GM23338 (cell line): Measurements from ENCODE around the gene EDN2. TPM values are rescaled to one million over a fixed set of nuclear protein-coding genes. Genes with fewer than 3 reads are reported as not detected.

Experiments used
- ATAC-seq: fragments of 200-7000 bp; cut with Tn5 transposase; 3 replicates; pipeline ENCODE4 v1.9.1; 2020
- DNase-seq: peaks from one replicate; pipeline ENCODE4 v3.0.0-alpha.2; 2015; ENCODE audit warnings: low spot score
- H2AFZ ChIP-seq: fragments of 200-600 bp; sonication (generic); 2 replicates; pipeline ENCODE4 v1.8.0; 2016; ENCODE audit warnings: antibody characterized with exemption, mild to moderate bottlenecking, moderate library complexity
- H3F3A ChIP-seq: fragments of 200-600 bp; sonication (generic); replicated peaks from 2 replicates; pipeline ENCODE4 v1.8.0; 2017; ENCODE audit warnings: antibody characterized with exemption, mixed run types, low read depth
- H3K27ac ChIP-seq: fragments of 200-600 bp; sonication (generic); 2 replicates; pipeline ENCODE4 v1.6.1; 2016; ENCODE audit warnings: low read depth
- H3K27me3 ChIP-seq: fragments of 200-600 bp; sonication (generic); 2 replicates; pipeline ENCODE4 v1.8.0; 2016; ENCODE audit warnings: mild to moderate bottlenecking, mixed run types, moderate library complexity; ENCODE audit not compliant: insufficient read depth
- H3K36me3 ChIP-seq: fragments of 200-600 bp; sonication (generic); 2 replicates; pipeline ENCODE4 v1.8.0; 2016; ENCODE audit warnings: mild to moderate bottlenecking; ENCODE audit not compliant: insufficient read depth
- H3K4me1 ChIP-seq: fragments of 200-600 bp; sonication (generic); 2 replicates; pipeline ENCODE4 v1.8.0; 2016; ENCODE audit warnings: mild to moderate bottlenecking, moderate library complexity; ENCODE audit not compliant: insufficient read depth
- H3K4me2 ChIP-seq: fragments of 200-600 bp; sonication (generic); 2 replicates; pipeline ENCODE4 v1.7.1; 2017; ENCODE audit warnings: mixed run types
- H3K4me3 ChIP-seq: fragments of 200-600 bp; sonication (generic); 2 replicates; pipeline ENCODE4 v1.6.1; 2016; ENCODE audit warnings: mixed run types
- H3K79me2 ChIP-seq: fragments of 200-600 bp; sonication (generic); replicated peaks from 2 replicates; pipeline ENCODE4 v1.8.0; 2017; ENCODE audit warnings: mild to moderate bottlenecking; ENCODE audit not compliant: insufficient read depth
- H3K9me2 ChIP-seq: fragments of 200-600 bp; sonication (generic); 2 replicates; pipeline ENCODE4 v1.8.0; 2017; ENCODE audit not compliant: insufficient read depth
- H4K20me1 ChIP-seq: fragments of 200-600 bp; sonication (generic); replicated peaks from 2 replicates; pipeline ENCODE4 v1.8.0; 2017; ENCODE audit warnings: mild to moderate bottlenecking; ENCODE audit not compliant: insufficient read depth
- H3K27ac Mint-ChIP-seq: 2 replicates; pipeline ENCODE4 v1.8.0; 2020; ENCODE audit warnings: inconsistent platforms, mild to moderate bottlenecking, moderate library complexity, mixed read lengths
- H3K27me3 Mint-ChIP-seq: 3 replicates; pipeline ENCODE4 v1.8.0; 2022; ENCODE audit warnings: low read depth, mild to moderate bottlenecking, moderate library complexity, mixed read lengths, inconsistent platforms; ENCODE audit not compliant: insufficient read depth, poor library complexity
- H3K36me3 Mint-ChIP-seq: 3 replicates; pipeline ENCODE4 v1.8.0; 2021; ENCODE audit warnings: low read depth, mild to moderate bottlenecking, inconsistent platforms, moderate library complexity, mixed read lengths
- H3K4me1 Mint-ChIP-seq: 3 replicates; pipeline ENCODE4 v1.8.0; 2020; ENCODE audit warnings: mild to moderate bottlenecking, inconsistent platforms, mixed read lengths
- H3K4me3 Mint-ChIP-seq: 3 replicates; pipeline ENCODE4 v1.8.0; 2021; ENCODE audit warnings: moderate library complexity, mild to moderate bottlenecking, inconsistent platforms, mixed read lengths
- H3K9me3 Mint-ChIP-seq: 3 replicates; pipeline ENCODE4 v1.8.0; 2020; ENCODE audit warnings: moderate library complexity, mild to moderate bottlenecking, inconsistent platforms, mixed read lengths
- CREB1 ChIP-seq: fragments of 250-450 bp; sonication (Bioruptor Pico); IDR thresholded peaks from 2 replicates; pipeline ENCODE4 v1.5.0; 2020; ENCODE audit warnings: low read depth, mild to moderate bottlenecking, moderate library complexity
- CTCF ChIP-seq, 2 experiments: fragments of 200-600 bp in 1 of 2; sonication (generic) in 1 of 2; conservative IDR thresholded peaks; 2 replicates each; pipeline versions ENCODE4 v1.5.1 to v1.6.1; 2016 to 2017; ENCODE audit warnings: antibody characterized with exemption in 2 of 2, low read depth in 2 of 2, mild to moderate bottlenecking in 2 of 2, moderate library complexity in 1 of 2
- ETS1 ChIP-seq: IDR thresholded peaks from 2 replicates; pipeline ENCODE4 v1.6.1; 2016; ENCODE audit warnings: antibody characterized with exemption
- EZH2 ChIP-seq: fragments of 200-600 bp; sonication (generic); IDR thresholded peaks from one replicate; pipeline ENCODE4 v1.8.0; 2017; ENCODE audit warnings: antibody characterized with exemption, mild to moderate bottlenecking, low read depth; ENCODE audit not compliant: unreplicated experiment
- EZH2phosphoT487 ChIP-seq: fragments of 200-600 bp; sonication (generic); IDR thresholded peaks from one replicate; pipeline ENCODE4 v1.8.1; 2018; ENCODE audit warnings: antibody characterized with exemption; ENCODE audit not compliant: unreplicated experiment
- JUNB ChIP-seq: IDR thresholded peaks from one replicate; pipeline ENCODE4 v1.6.1; 2016; ENCODE audit warnings: antibody characterized with exemption; ENCODE audit not compliant: unreplicated experiment
- NANOG ChIP-seq: IDR thresholded peaks from 2 replicates; pipeline ENCODE4 v1.6.1; 2016; ENCODE audit warnings: antibody characterized with exemption, borderline replicate concordance
- POLR2AphosphoS5 ChIP-seq: IDR thresholded peaks from 2 replicates; pipeline ENCODE4 v1.6.1; 2016; ENCODE audit warnings: antibody characterized with exemption, low read depth
- REST ChIP-seq: IDR thresholded peaks from one replicate; pipeline ENCODE4 v1.6.1; 2018; ENCODE audit warnings: antibody characterized with exemption; ENCODE audit not compliant: unreplicated experiment
- STAT1 ChIP-seq: IDR thresholded peaks from one replicate; pipeline ENCODE4 v1.6.1; 2016; ENCODE audit warnings: antibody characterized with exemption; ENCODE audit not compliant: unreplicated experiment
- ZNF114 ChIP-seq: fragments of 250-450 bp; sonication (Bioruptor Pico); IDR thresholded peaks from 2 replicates; pipeline ENCODE4 v1.5.0; 2020; ENCODE audit warnings: mild to moderate bottlenecking, moderate library complexity
- ZNF331 ChIP-seq: fragments of 250-450 bp; sonication (Bioruptor Pico); IDR thresholded peaks from 2 replicates; pipeline ENCODE4 v1.5.0; 2020; ENCODE audit warnings: low read depth, mild to moderate bottlenecking, moderate library complexity
- ZNF462 ChIP-seq: fragments of 250-450 bp; sonication (Bioruptor Pico); IDR thresholded peaks from 2 replicates; pipeline ENCODE4 v1.5.0; 2020; ENCODE audit warnings: mild to moderate bottlenecking, moderate library complexity
- polyA plus RNA-seq: library from polyadenylated mRNA; unstranded; fragments of >200 nt; fragmentation: Nextera tagmentation; extraction: Ambion mirVana; gene quantifications from 2 replicates; pipeline ENCODE4 v1.2.1, GENCODE V29; 2016
- total RNA-seq: library from RNA; depleted of rRNA; stranded (reverse); fragments of >200 nt; shearing (Covaris generic); gene quantifications from 2 replicates; pipeline ENCODE4 v1.2.3, GENCODE V29; 2014

The EDN2 gene
- total and polyA plus RNA-seq, 2 experiments from 2014 or later = not detected

GRCh38 chr1:41509270-41509671 lies 24.8 kb upstream of the EDN2 start:
- H3K4me1 Mint-ChIP-seq = peaks cover 12% of the 10 kb centered on the region
- ATAC-seq (no peak), DNase-seq (no peak)
- no peak overlapping the region for H3K27ac Mint-ChIP-seq
- TF ChIP-seq ZNF462 (CRISPR knock-in tag) = no peak
- no peak for TF ChIP-seq POLR2AphosphoS5
- no peak for TF ChIP-seq ZNF114 (CRISPR knock-in tag)
- no peak for TF ChIP-seq EZH2
- no peak for TF ChIP-seq REST
- TF ChIP-seq EZH2phosphoT487 = no peak
- TF ChIP-seq NANOG = no peak
- TF ChIP-seq CTCF (conservative IDR thresholded peaks at IDR 0.05; ENCODE audit: low read depth in 2 of 2) = no peak
- no peak for TF ChIP-seq STAT1
- TF ChIP-seq ETS1 = no peak
- no peak for TF ChIP-seq CREB1 (CRISPR knock-in tag)
- TF ChIP-seq JUNB = no peak
- no peak for TF ChIP-seq ZNF331 (CRISPR knock-in tag)
- Histone ChIP-seq H4K20me1 (no peaks in the 10 kb centered on the region), H3K4me1 (no peaks in the 10 kb centered on the region), H3K9me2 (no peaks in the 10 kb centered on the region; the same call in 1 of the 2 replicates), H3F3A (no peaks in the 10 kb centered on the region), H3K4me2 (no peak overlapping the region), H3K27me3 (no peaks in the 10 kb centered on the region), H3K36me3 (no peaks in the 10 kb centered on the region), H3K79me2 (no peaks in the 10 kb centered on the region), H3K4me3 (no peak overlapping the region), H2AFZ (peak overlapping the region; percentile 47; the same call in 1 of the 2 replicates), H3K27ac (no peak overlapping the region)
- no peaks in the 10 kb centered on the region; the same call in 2 of the 3 replicates for H3K36me3 Mint-ChIP-seq
- H3K27me3 Mint-ChIP-seq = peaks cover 13% of the 10 kb centered on the region
- H3K9me3 Mint-ChIP-seq = no peaks in the 10 kb centered on the region; the same call in 2 of the 3 replicates
- H3K4me3 Mint-ChIP-seq = no peak overlapping the region
